GM19351 (cell line): ENCODE measurements around the gene FEM1B.
"Not testable (repeated sequence)": the region's sequence is repeated elsewhere in the genome, so short reads cannot be mapped to it uniquely, and the experiment has no call there.

ENCODE experiments used
- ATAC-seq: cut with Tn5 transposase; IDR thresholded peaks from one replicate; pipeline ENCODE4 v1.9.1; 2021; ENCODE audit warnings: mild to moderate bottlenecking, moderate library complexity; ENCODE audit not compliant: unreplicated experiment

The FEM1B gene

GRCh38 chr15:68277603-68278344, at the start of gene FEM1B:
TSS of gene FEM1B (plus strand) at chr15:68277745. CDS start at chr15:68278418, 673 bp downstream.
- ATAC-seq: peak; percentile 73

DNA sequence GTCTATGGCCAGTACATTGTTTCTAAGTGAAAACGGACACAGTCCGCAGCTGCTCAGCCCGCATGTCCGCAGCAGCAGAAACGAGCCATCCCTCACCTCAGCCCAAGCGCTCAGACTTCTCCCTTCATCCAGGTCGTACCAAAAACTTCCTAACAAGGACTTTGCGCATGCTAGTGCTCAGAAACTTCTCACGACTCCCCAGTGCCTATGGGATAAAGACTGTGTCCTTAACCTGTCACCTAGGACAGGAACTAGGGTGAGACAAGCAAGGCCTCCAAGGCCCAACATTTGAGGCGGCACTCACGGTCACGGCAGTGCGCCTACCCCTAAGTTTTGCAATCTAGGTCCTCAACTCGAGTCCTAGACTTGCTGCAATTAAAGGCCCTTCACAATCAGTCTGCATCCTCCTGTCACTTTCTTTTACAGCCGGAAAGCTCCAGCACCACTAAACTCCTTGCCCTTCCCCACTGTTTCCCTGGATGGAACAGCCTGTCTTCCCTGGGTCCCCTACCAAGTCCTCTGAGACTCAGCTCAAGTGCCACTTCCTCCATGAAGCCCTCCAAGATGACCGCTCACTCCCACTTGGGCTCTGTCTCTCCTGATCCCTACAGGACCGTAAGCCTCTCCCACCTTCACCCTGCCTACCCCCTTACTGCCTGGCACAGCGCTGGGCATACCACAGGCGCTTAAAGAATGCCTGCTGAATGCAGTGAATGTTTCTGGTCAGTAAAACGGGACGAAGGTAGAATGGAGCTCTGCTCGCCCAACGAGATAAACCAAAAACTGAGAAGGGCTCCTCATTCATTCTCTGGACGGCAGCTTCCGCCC, 49.2 kb upstream of the FEM1B start:
- ATAC-seq: no peak

DNA sequence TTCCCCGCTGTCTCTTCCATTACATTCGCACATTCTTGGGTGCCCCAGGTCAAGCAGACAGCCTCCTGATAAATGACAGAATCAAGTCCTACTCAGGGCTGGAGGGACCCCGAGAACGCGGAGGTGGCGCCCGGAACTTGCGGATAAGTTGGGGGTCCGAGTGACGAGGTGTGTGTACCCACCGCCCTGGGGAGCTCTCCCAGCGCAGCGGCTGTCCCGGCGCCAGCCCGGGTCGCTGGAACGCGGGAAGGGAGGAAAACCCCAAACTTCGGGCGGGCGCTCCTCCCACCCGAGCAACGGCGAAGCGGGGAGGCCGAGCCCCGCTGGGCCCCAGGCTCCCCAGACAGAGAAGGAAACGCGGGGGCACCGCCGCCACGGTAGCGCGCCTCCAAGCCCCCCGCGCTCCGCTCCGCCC, 48.6 kb upstream of the FEM1B start:
- peak; percentile 9 for ATAC-seq

GRCh38 chr15:68229386-68230156, 48.0 kb upstream of the FEM1B start, which contains the start of gene CLN6:
TSS of gene CLN6 (minus strand) at chr15:68229728. CDS start at chr15:68229584, 144 bp downstream.
- ATAC-seq: peak; percentile 74

DNA sequence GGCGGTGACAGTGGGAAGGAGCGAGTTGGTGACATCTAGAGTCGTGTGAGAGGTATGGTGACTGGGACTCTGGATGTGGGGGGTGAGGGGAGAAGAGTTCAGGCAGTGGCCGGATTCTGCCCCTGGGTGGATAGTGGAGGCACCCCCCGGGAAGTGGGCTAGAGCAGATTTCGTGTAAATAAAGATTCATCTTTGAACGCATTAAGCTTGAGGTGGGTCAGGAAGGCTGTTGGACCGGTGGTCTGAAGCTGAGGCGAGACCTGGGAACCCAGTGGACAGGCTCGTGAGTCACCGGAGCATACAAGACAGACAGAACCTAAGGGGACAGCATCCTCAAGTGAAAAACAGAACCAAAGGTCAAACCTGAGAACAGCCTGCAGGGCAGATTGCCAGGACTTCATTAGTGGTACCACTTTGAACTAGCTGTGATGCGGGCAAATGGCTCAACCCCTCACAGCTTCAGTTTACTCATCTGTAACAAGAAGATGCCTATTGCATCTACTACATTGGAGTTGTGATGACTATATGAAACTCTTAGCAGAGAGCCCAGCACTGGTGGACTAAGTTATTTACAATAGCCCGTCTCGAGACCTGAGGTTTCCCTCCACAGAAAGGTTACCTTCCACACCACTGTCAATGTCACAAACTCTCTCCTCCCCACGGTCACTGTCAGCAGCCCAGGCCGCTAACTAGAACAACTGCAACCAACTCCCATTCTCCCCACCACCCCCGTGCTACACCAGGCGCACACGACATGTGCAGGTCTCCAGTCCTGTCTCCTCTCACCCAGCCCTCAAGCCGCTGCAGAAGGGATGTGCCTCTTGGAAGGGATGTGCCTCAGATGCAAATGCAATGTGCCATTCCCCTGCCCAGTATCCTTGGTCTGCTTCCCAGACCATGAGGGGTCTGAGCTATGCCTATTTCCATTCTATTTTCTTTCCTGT, 47.1 kb upstream of the FEM1B start:
- no peak for ATAC-seq

GRCh38 chr15:68231102-68231818, 46.3 kb upstream of the FEM1B start:
- ATAC-seq: no peak

- no peak for ATAC-seq
Observed at GRCh38 chr15:68232449-68232848, 45.1 kb upstream of the FEM1B start.

- ATAC-seq: no peak
Observed at GRCh38 chr15:68232937-68233336, 44.6 kb upstream of the FEM1B start.

GRCh38 chr15:68234060-68234459, 43.5 kb upstream of the FEM1B start:
- ATAC-seq: no peak

DNA sequence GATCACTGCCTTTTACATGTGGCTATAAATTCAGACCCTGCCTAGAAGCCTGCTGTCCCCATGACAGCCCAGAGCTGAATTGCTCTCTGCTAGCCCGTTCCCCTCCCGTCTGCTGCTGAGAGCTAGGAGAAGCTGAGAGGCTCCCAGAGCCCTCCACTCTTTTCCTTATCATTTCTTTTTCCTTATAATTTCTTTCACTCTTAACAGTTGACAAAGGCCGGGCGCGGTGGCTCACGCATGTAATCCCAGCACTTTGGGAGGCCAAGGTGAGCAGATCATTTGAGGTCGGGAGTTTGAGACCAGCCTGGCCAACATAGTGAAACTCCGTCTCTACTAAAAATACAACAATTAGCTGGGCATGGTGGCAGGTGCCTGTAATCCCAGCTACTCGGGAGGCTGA, 43.0 kb upstream of the FEM1B start:
- ATAC-seq: not testable (repeated sequence)

DNA sequence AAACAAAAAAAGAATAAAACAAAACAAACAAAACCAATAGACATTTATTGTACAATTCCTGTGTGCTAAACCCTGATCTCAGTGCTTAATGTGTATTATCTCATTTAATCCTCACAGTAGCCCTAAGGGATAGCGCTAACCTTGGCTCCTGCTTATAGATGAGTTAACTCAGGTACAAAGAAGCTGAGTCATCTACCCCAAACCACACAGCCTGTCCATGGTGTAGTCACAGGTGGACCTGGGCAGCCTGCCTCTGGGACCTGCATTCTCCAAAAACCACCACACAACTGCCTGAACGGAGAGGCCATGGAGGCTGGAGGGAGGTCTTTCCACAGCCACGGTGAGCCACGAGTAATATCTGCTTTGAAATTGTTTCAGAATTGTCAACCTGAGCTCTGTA, 42.5 kb upstream of the FEM1B start:
- ATAC-seq: no peak

- ATAC-seq: no peak
Observed at GRCh38 chr15:68239025-68239424, 38.5 kb upstream of the FEM1B start.

GRCh38 chr15:68241088-68241935, 36.2 kb upstream of the FEM1B start:
- ATAC-seq: no peak

DNA sequence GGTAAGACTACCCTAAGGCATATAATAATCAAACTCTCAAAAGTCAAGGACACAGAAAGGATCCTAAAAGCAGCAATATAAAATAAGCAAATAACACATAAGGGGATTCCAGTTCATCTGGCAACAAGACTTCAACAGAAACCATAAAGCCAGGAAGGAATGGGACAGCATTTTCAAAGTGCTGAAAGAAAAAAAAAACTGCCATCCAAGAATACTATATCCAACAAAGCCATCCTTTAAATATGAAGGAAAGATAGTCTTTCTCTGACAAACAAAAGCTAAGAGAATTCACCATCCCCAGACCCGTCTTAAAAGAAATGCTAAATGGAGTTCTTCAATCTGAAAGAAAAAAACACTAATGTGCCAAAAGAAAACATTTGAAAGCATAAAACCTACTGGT, 33.3 kb upstream of the FEM1B start:
- ATAC-seq: no peak

DNA sequence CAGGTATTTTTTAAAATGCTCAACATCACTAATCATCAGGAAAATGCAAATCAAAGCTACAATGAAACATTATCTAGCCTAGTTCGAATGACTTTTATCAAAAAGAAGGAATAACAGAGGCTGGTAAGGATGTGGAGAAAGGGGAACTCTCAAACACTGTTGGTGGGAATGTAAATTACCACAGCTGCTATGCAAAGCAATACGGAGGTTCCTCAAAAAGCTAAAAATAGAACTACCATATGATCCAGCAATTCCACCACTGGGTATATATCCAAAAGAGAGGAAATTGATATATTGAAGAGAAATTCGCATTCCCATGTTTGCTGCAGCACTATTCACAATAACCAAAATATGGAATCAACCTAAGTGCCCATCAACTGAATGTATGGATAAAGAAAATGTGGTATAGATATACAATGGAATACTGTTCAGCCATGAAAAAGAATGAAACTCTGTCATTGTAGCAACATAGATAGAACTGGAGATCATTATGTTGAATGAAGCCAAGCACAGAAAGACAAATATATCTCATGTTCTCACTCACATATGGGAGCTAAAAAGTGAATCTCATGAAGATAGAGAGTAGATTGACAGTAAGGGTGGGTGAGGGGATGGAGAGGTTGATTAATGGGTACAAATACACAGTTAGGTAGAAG, 28.4 kb upstream of the FEM1B start:
- ATAC-seq: no peak

GRCh38 chr15:68252925-68253534, 24.5 kb upstream of the FEM1B start:
- no peak for ATAC-seq

DNA sequence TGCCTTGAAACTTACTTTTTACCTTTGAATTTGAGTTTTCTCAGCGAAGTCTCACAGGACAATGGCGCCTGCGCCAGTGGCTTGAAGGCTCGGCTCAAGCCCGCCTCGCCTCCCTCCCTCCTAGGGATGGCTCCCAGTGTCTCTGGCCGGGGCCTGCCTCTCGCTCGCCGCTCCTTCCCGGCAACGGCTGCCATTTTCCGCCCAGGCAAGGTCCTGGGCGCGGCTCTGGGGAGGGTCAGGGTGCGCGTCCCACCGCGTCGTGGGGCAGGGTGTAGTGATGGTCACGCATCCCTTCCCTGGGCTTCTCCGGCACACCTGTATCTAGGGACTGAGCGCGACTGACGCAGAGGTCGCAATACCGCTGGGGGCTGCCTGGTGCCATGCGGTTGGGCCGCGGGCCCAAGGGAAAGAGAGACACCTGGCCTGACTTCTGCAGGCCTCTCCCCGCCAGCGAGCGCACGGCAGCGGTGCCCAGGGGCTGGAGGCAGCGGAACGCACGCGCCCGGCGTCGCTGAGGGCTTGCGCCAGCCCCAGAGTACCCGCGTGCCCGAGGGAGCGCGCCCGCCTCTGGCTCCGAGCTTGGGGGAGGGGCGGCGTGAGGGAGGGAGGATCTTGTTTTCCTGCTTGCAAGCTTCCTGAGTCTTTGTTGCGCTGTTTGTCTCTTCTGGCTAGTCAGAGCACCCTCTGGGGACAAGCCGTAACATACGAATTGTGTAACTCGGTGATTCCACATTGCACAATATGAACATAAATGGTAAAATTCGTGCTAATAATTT, 20.7 kb upstream of the FEM1B start:
- ATAC-seq: no peak
